Activated T-helper 2 cell treated with anti-CD3 and anti-CD28 coated beads, Interferon-gamma antibody, Interleukin-2, Interleukin-4, amounts not matched to agents 10 μg/mL and 5 μg/mL and 100 μg/mL, durations not matched to agents 14 hours and 24 hours and 36 hours (primary cell): Measurements from ENCODE around the gene NR5A2. TPM values are rescaled to one million over a fixed set of nuclear protein-coding genes. Genes with fewer than 3 reads are reported as not detected.
A peak's percentile ranks its signal among the peaks of the same experiment; 100 is the strongest.

Experiments
- DNase-seq: peaks from one replicate; pipeline ENCODE4 v3.0.0; 2021; ENCODE audit warnings: low spot score
- H3K27ac Mint-ChIP-seq: one replicate; pipeline ENCODE4 v1.8.0; 2021; ENCODE audit warnings: mixed read lengths
- H3K27me3 Mint-ChIP-seq: one replicate; pipeline ENCODE4 v1.8.0; 2021; ENCODE audit warnings: low read depth, mixed read lengths
- H3K36me3 Mint-ChIP-seq: one replicate; pipeline ENCODE4 v1.8.0; 2021; ENCODE audit warnings: low read depth, mixed read lengths
- H3K4me1 Mint-ChIP-seq: one replicate; pipeline ENCODE4 v1.8.0; 2021; ENCODE audit warnings: low read depth, mixed read lengths
- H3K4me3 Mint-ChIP-seq: one replicate; pipeline ENCODE4 v1.8.0; 2021; ENCODE audit warnings: low read depth, mild to moderate bottlenecking, moderate library complexity, mixed read lengths
- H3K9me3 Mint-ChIP-seq: one replicate; pipeline ENCODE4 v1.8.0; 2021; ENCODE audit warnings: mixed read lengths
- intact Hi-C: fragments of 100-400 bp; cut with micrococcal nuclease; formaldehyde crosslinking; loops from one replicate; pipeline ENCODE4 v1.15.1; 2023
- total RNA-seq: library from RNA; stranded (reverse); gene quantifications from 2 replicates; pipeline ENCODE4 v1.2.3, GENCODE V29; 2022

The NR5A2 gene
- total RNA-seq, 1 donor from 2014 or later: not detected

GRCh38 chr1:200150006-200150405 lies 122.5 kb downstream of the NR5A2 start:
- Mint-ChIP-seq H3K36me3 (peaks cover 2% of the 10 kb centered on the region), H3K4me3 (peak overlapping the region; percentile 13), H3K4me1 (peaks cover 47% of the 10 kb centered on the region), H3K27me3 (no peaks in the 10 kb centered on the region), H3K9me3 (no peaks in the 10 kb centered on the region), H3K27ac (peak overlapping the region; percentile 73)
- intact Hi-C loops: loop anchor here (1.0 to 5.0 kb wide), 6 partner anchors 104 to 978 kb away; no protein-coding TSS in a partner anchor
- DNase-seq: no peak

- no peak for DNase-seq
- H3K36me3 Mint-ChIP-seq: peaks cover 2% of the 10 kb centered on the region
Observed at GRCh38 chr1:200150721-200151120, 123.2 kb downstream of the NR5A2 start.

GRCh38 chr1:200152336-200152735 lies 124.8 kb downstream of the NR5A2 start:
- no peak overlapping the region for H3K27ac Mint-ChIP-seq
- no peaks in the 10 kb centered on the region for H3K27me3 Mint-ChIP-seq
- H3K36me3 Mint-ChIP-seq: peaks cover 6% of the 10 kb centered on the region
- no peaks in the 10 kb centered on the region for H3K9me3 Mint-ChIP-seq
- intact Hi-C loops: loop anchor here (5.0 kb wide), 4 partner anchors 120 to 980 kb away; no protein-coding TSS in a partner anchor
- H3K4me1 Mint-ChIP-seq: peaks cover 54% of the 10 kb centered on the region
- no peak overlapping the region for H3K4me3 Mint-ChIP-seq
- no peak for DNase-seq

More at GRCh38 chr1:200150721-200151120, 123.2 kb downstream of the NR5A2 start:
- Mint-ChIP-seq H3K4me3 (no peak overlapping the region), H3K27ac (peak overlapping the region; percentile 73), H3K4me1 (peaks cover 47% of the 10 kb centered on the region), H3K27me3 (no peaks in the 10 kb centered on the region), H3K9me3 (no peaks in the 10 kb centered on the region)
- intact Hi-C loops: loop anchor here (1.0 to 5.0 kb wide), 6 partner anchors 104 to 978 kb away; no protein-coding TSS in a partner anchor

GRCh38 chr1:200153277-200154055 lies 126.0 kb downstream of the NR5A2 start:
- Mint-ChIP-seq H3K27ac (peak overlapping the region; percentile 94), H3K27me3 (no peaks in the 10 kb centered on the region), H3K9me3 (no peaks in the 10 kb centered on the region), H3K4me1 (peaks cover 54% of the 10 kb centered on the region), H3K36me3 (peaks cover 6% of the 10 kb centered on the region), H3K4me3 (peak overlapping the region; percentile 69)
- DNase-seq: peak; percentile 24
- intact Hi-C loops: loop anchor here (1.0 to 5.0 kb wide), 7 partner anchors 101 to 981 kb away; no protein-coding TSS in a partner anchor

- Mint-ChIP-seq H3K27me3 (no peaks in the 10 kb centered on the region), H3K4me3 (peak overlapping the region; percentile 59), H3K27ac (peak overlapping the region; percentile 89), H3K9me3 (no peaks in the 10 kb centered on the region), H3K4me1 (peaks cover 54% of the 10 kb centered on the region), H3K36me3 (peaks cover 6% of the 10 kb centered on the region)
- intact Hi-C loops: loop anchor here (1.0 to 5.0 kb wide), 6 partner anchors 100 to 982 kb away; no protein-coding TSS in a partner anchor
- DNase-seq: peak; percentile 57
Observed at GRCh38 chr1:200154069-200154767, 126.7 kb downstream of the NR5A2 start.

GRCh38 chr1:200157715-200158114 lies 130.2 kb downstream of the NR5A2 start:
- Mint-ChIP-seq H3K27ac (no peak overlapping the region), H3K36me3 (peaks cover 4% of the 10 kb centered on the region), H3K4me1 (peaks cover 28% of the 10 kb centered on the region), H3K4me3 (no peak overlapping the region), H3K9me3 (no peaks in the 10 kb centered on the region), H3K27me3 (peaks cover 4% of the 10 kb centered on the region)
- no peak for DNase-seq
- intact Hi-C loops: no loop called here

GRCh38 chr1:200161801-200162200 lies 134.3 kb downstream of the NR5A2 start:
- intact Hi-C loops: no loop called here
- Mint-ChIP-seq H3K36me3 (no peaks in the 10 kb centered on the region), H3K4me3 (no peak overlapping the region), H3K27me3 (peaks cover 4% of the 10 kb centered on the region), H3K27ac (no peak overlapping the region), H3K4me1 (peaks cover 3% of the 10 kb centered on the region), H3K9me3 (no peaks in the 10 kb centered on the region)
- DNase-seq: no peak

GRCh38 chr1:200162258-200162657 lies 134.7 kb downstream of the NR5A2 start:
- Mint-ChIP-seq H3K4me3 (no peak overlapping the region), H3K27ac (no peak overlapping the region), H3K36me3 (no peaks in the 10 kb centered on the region), H3K4me1 (peaks cover under 1% of the 10 kb centered on the region), H3K9me3 (no peaks in the 10 kb centered on the region), H3K27me3 (peaks cover 6% of the 10 kb centered on the region)
- DNase-seq: no peak
- intact Hi-C loops: no loop called here

GRCh38 chr1:200162877-200163276 lies 135.4 kb downstream of the NR5A2 start:
- no peaks in the 10 kb centered on the region for H3K36me3 Mint-ChIP-seq
- intact Hi-C loops: no loop called here
- no peaks in the 10 kb centered on the region for H3K4me1 Mint-ChIP-seq

GRCh38 chr1:200163911-200164310 lies 136.4 kb downstream of the NR5A2 start:
- no peaks in the 10 kb centered on the region for H3K36me3 Mint-ChIP-seq
- H3K27ac Mint-ChIP-seq: no peak overlapping the region
- H3K4me1 Mint-ChIP-seq: no peaks in the 10 kb centered on the region
- no peak for DNase-seq
- intact Hi-C loops: no loop called here
- H3K4me3 Mint-ChIP-seq: no peak overlapping the region
- no peaks in the 10 kb centered on the region for H3K9me3 Mint-ChIP-seq
- peaks cover 12% of the 10 kb centered on the region for H3K27me3 Mint-ChIP-seq

More at GRCh38 chr1:200162877-200163276, 135.4 kb downstream of the NR5A2 start:
- Mint-ChIP-seq H3K4me3 (no peak overlapping the region), H3K27me3 (peaks cover 12% of the 10 kb centered on the region), H3K9me3 (no peaks in the 10 kb centered on the region), H3K27ac (no peak overlapping the region)
- DNase-seq: no peak

- Mint-ChIP-seq H3K4me3 (no peak overlapping the region), H3K36me3 (no peaks in the 10 kb centered on the region), H3K9me3 (no peaks in the 10 kb centered on the region), H3K27ac (no peak overlapping the region), H3K4me1 (no peaks in the 10 kb centered on the region), H3K27me3 (peaks cover 16% of the 10 kb centered on the region)
- no peak for DNase-seq
- intact Hi-C loops: no loop called here
Observed at GRCh38 chr1:200165493-200166220, 138.1 kb downstream of the NR5A2 start.

- H3K36me3 Mint-ChIP-seq: no peaks in the 10 kb centered on the region
Observed at GRCh38 chr1:200166411-200166810, 138.9 kb downstream of the NR5A2 start.

More at GRCh38 chr1:200166411-200166810, 138.9 kb downstream of the NR5A2 start:
- Mint-ChIP-seq H3K4me1 (no peaks in the 10 kb centered on the region), H3K27me3 (peaks cover 18% of the 10 kb centered on the region), H3K9me3 (no peaks in the 10 kb centered on the region), H3K4me3 (no peak overlapping the region), H3K27ac (no peak overlapping the region)
- DNase-seq: no peak
- intact Hi-C loops: no loop called here
